Measurements from ENCODE around the gene RUBCNL. TPM values are rescaled to one million over a fixed set of nuclear protein-coding genes. Genes with fewer than 3 reads are reported as not detected.

Gene RUBCNL
- total and polyA plus RNA-seq, 2 of the 8 experiments (the other 6 are each of a cell fraction or from before 2014, with no cell fraction given), result 2.6 to 4.9 TPM

GRCh38 chr13:46373623-46374022, 13.4 kb downstream of the RUBCNL start:
- no peak for DNase-seq (ENCODE audit: low read depth in 1 of 2, low spot score in 2 of 2)
- POLR2A ChIA-PET (ENCODE audit: partially characterized antibody), result interaction anchor here (1.0 kb wide), 1 partner anchor 24 kb away, joined by 3 read pairs; no protein-coding TSS in a partner anchor
- Histone ChIP-seq H3K56ac (replicated peaks; ENCODE audit: insufficient read length, low read depth, low read length) (no peak overlapping the region), H3K27me3 (replicated peaks in 1 of 4; ENCODE audit: control insufficient read depth in 3 of 4, extremely low read depth in 1 of 4, insufficient read depth in 3 of 4, low read length in 3 of 4) (no peaks in the 10 kb centered on the region), H2BK5ac (ENCODE audit: low read depth, low read length) (no peak overlapping the region), H3K23ac (ENCODE audit: insufficient read length) (no peak overlapping the region), H2AK5ac (ENCODE audit: low read depth, low read length) (no peak overlapping the region), H2BK15ac (ENCODE audit: low read length) (no peak overlapping the region), H2BK20ac (ENCODE audit: low read length) (no peak overlapping the region), H3K79me2 (ENCODE audit: control insufficient read depth in 1 of 2, insufficient read depth in 2 of 2, low read length in 2 of 2) (no peaks in the 10 kb centered on the region), H3K4me1 (replicated peaks in 1 of 4; ENCODE audit: control insufficient read depth in 3 of 4, insufficient read depth in 4 of 4, low read length in 3 of 4) (no peaks in the 10 kb centered on the region; a peak in 1 of 7 replicates), H3K27ac (ENCODE audit: low read depth, low read length) (no peak overlapping the region), H3K79me1 (ENCODE audit: low read depth, low read length) (no peaks in the 10 kb centered on the region), H4K91ac (replicated peaks; ENCODE audit: insufficient read length, low read length) (no peak overlapping the region), H3K18ac (ENCODE audit: extremely low read depth, low read length) (no peak overlapping the region), H3K9ac (replicated peaks in 1 of 4; ENCODE audit: extremely low read depth in 1 of 4, low read depth in 3 of 4, low read length in 3 of 4) (no peak overlapping the region), H3K4me2 (ENCODE audit: insufficient read depth in 1 of 2, low read depth in 2 of 2, low read length in 2 of 2) (no peak overlapping the region), H4K20me1 (replicated peaks in 1 of 2; ENCODE audit: control insufficient read depth in 1 of 2, insufficient read depth in 2 of 2, low read length in 2 of 2) (no peaks in the 10 kb centered on the region), H3K14ac (ENCODE audit: insufficient read length) (no peak overlapping the region), H4K5ac (ENCODE audit: insufficient read length, low read depth, low read length) (no peak overlapping the region), H3K4me3 (ENCODE audit: extremely low read depth in 1 of 4, insufficient read depth in 2 of 4, low read depth in 3 of 4, low read length in 4 of 4) (no peak overlapping the region), H3K23me2 (ENCODE audit: low read depth, low read length) (no peaks in the 10 kb centered on the region), H3K36me3 (ENCODE audit: control insufficient read depth in 2 of 4, insufficient read depth in 4 of 4, low read length in 3 of 4) (no peaks in the 10 kb centered on the region), H2BK120ac (replicated peaks; ENCODE audit: low read depth, low read length) (no peak overlapping the region), H3K4ac (replicated peaks; ENCODE audit: insufficient read length, low read depth, low read length) (no peak overlapping the region), H3K9me3 (ENCODE audit: insufficient read depth in 2 of 2, low read depth in 1 of 2, low read length in 1 of 2) (no peaks in the 10 kb centered on the region), H2BK12ac (ENCODE audit: low read depth, low read length) (no peak overlapping the region), H2AFZ (ENCODE audit: low read length) (no peak overlapping the region), H4K8ac (ENCODE audit: extremely low read depth, insufficient read depth, low read length) (no peak overlapping the region)
- CTCF ChIA-PET (ENCODE audit: partially characterized antibody), result interaction anchor here (0.6 to 1.5 kb wide), 2 partner anchors 30 to 84 kb away, joined by 3 read pairs; no protein-coding TSS in a partner anchor
- no peak for FAIRE-seq
- WGBS, 2 experiments (ENCODE audit: extremely low coverage in 1 of 2, insufficient coverage in 1 of 2, insufficient read length in 1 of 2, insufficient replicate concordance in 2 of 2, low coverage in 1 of 2, low lambda C conversion rate in 2 of 2, missing lambda C conversion rate in 1 of 2), result 86% methylated on average over 1 of the region's 1 CpG; no CpG with 5 or more reads in 1 of the 2 experiments
- TF ChIP-seq CTCF (IDR thresholded peaks at IDR 0.05; ENCODE audit: control extremely low read depth in 1 of 3, insufficient read depth in 1 of 3, low read depth in 1 of 3, low read length in 3 of 3) (no peak), TAF1 (IDR thresholded peaks at IDR 0.05; ENCODE audit: low read depth, low read length) (no peak), BCL11A (IDR thresholded peaks at IDR 0.05; ENCODE audit: low read depth in 2 of 2, low read length in 2 of 2) (no peak), TCF12 (IDR thresholded peaks at IDR 0.05; ENCODE audit: low read depth, low read length) (no peak), EP300 (IDR thresholded peaks at IDR 0.05; ENCODE audit: borderline replicate concordance in 1 of 2, low read depth in 2 of 2, low read length in 2 of 2) (no peak), HDAC6 (IDR thresholded peaks at IDR 0.05; ENCODE audit: low read depth, low read length) (no peak), SP1 (IDR thresholded peaks at IDR 0.05; ENCODE audit: low read depth, low read length) (no peak), KDM1A (IDR thresholded peaks at IDR 0.05; ENCODE audit: borderline replicate concordance, low read length) (no peak), CBX5 (IDR thresholded peaks at IDR 0.05; ENCODE audit: low read depth, low read length) (no peak), EZH2 (IDR thresholded peaks at IDR 0.05; ENCODE audit: low read depth, low read length, severe bottlenecking) (no peak), ASH2L (IDR thresholded peaks at IDR 0.05; ENCODE audit: low read length) (no peak), JUND (IDR thresholded peaks at IDR 0.05; ENCODE audit: low read length) (no peak)

All from H1 (cell line).